GM18499 (cell line): ENCODE measurements around the gene ARHGAP10.

Experiments used
- ATAC-seq: cut with Tn5 transposase; IDR thresholded peaks from one replicate; pipeline ENCODE4 v1.9.1; 2021; ENCODE audit warnings: moderate number of reproducible peaks; ENCODE audit not compliant: insufficient read depth, unreplicated experiment

Gene ARHGAP10

DNA sequence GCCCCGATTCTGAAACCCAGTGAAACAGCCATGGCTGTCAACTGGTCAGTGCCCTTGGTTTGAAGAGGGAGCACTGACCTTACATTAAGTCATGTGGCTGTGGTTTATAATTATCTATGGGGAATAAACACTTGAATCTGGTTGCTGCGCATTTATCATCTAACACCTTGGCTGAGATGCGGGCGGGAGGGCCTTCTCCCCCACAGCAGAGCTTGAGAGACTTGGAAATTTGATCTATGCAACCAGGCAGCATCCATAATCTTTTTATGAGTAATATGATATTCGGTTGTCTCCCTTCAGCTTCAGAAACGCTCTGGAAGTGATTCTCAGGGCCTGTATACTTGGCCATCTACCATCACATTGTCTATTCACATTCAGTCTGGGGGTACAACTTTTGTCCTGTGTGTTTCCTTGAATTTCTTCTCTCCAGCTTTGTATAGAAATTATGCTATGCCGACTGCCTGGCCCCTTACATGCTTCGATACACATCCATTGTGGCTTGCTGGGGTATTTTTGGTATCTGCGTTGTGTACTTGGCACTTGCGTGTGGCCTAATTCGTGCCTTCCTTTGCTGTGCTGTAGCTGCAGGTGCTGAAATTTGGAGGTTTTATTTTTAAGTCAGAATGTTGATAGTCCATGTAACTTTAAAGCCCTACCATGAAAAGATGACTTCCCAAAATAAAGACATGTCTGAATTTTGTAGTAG lies 321.6 kb downstream of the ARHGAP10 start:
- ATAC-seq = no peak

DNA sequence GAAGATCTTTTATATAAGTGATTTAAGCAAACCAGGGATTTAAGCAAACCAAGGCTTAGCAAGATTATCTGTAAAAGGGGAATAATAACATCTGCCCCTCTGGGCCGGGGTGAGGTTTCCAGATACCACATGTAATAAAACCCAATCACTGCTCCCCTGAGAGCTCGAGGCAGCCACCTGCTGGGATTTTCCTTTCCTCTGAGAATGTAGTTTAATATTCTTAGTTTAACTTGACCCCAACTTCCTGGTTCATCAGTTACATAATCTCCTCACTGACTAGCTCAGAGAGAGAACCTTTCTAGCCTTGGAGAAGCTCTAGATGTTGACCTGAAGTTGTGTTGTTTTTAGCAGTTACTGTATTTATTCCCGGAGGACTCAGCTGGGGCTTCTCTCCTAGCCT lies 322.4 kb downstream of the ARHGAP10 start:
- ATAC-seq = no peak

DNA sequence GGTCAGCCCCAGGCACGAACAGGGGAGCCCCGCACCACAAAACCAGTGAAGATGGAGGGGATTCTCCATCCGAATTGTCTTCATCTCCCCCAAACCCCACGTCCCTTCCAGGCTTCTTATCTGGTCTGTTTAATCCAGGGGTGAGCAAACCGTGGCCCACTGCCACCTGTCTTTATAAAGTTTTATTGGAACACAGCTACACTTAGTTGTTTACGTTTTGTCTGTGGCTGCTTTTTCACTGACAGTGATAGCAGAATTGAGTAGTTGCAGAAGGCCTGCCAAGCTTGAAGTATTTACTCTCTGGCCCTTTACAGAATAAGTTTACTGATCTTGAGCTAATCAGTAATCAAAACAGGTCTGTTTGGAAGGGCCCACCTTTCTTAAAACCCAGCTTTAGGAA lies 324.0 kb downstream of the ARHGAP10 start:
- ATAC-seq = no peak

DNA sequence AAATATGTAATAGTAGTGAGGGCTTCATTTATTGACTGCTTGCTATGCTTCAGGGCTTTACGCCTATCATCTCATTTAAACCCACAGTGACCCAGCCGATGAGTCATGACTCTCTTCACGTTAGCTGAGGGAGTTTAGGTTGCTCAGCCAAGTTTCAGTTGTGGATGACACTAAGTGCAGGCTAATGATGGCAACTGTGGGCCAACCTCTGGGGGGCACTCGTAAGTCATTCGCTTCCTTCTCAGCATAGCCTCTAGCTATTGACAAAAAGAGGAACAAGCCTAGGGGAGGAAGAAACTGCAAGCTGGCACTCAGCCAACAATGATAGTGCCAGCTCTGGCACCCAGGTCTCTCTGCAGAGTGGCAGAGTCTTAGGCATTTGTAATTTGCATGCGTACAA lies 325.0 kb downstream of the ARHGAP10 start:
- ATAC-seq = peak; percentile 92

DNA sequence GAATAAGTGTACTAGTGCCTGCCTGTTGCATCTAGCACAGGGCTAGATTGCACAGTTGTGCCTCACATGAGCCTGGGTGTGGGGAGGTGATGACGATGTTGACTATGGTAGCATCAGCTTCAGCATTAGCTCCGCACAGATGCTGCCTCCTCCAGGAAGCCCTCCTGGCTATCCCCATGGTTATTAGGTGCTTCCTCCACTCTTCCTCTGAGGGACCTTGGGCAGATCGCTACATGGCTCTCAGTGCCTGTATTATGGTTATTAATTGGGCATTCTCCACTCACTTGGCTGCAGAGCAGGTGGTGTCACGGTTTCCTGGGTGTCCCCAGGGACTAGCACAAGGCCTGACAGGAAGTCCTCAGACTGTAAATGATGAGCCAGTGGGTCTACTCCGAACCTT lies 325.6 kb downstream of the ARHGAP10 start:
- peak; percentile 28 for ATAC-seq

DNA sequence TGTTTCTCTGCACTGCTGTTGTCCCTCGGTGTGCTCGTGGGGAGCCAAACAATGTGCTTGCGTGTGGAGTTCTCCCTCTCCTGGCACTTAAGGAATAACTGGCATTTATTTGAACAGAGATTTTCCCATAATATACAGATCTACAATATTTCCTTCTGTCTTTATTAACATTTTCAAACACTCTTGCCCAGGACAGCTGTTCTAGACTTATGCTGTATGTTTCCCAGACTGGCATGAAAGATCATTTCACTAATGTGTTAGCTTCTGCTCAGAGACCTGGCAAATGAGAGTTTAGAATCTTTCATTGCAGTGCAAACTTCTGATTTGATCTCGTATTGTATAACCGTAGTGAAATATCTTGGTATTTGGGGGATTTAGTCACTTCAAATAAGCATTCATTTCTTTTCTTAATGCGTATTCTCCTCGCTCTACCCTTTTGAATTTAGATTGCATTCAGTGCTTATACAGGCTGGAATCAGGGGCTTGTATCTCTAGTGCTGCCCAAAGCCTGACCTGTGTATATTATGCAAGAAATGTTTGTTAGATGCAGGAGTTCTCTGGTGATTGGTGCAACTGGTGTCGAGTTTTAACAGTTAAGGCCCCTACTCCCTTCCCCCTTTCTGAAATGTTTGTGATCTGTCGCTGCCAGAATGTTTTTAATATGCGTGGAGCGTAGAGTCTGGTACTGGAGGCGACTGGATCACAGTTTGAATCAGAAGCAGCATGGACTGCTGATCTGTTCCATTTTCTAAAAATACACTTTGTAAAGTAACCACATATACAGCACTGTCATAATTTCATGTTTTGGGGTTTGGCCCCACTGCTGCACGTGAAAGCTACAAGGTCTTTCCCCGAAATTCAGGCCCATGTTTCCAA lies 326.3 kb downstream of the ARHGAP10 start:
- ATAC-seq = no peak

DNA sequence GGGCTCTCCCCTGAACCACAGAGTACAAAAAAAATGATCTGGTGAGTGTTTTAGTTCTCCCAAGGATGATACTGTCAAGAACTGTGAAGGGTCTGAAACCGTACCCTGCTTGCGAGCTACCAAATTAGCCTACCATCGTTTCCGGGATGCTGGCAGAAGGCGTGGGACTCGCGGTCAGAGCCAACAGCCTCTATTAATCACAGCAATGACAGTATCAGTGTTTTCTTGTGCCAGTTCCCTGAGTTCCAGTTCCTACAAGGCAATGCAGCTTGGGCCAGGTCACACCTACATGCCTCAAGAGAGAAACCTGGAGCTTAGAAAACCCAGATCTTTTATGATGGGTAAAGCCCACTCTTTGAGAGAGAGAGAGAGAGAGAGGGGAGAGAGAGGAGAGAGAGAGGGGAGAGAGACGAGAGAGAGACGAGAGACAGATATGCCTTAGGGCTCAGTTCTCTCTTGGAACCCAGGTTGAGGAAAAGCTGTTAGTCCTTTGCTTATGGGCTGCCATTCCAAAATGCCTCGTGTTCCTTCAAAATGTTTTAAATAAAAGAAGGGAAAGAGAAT lies 327.8 kb downstream of the ARHGAP10 start:
- no peak for ATAC-seq

DNA sequence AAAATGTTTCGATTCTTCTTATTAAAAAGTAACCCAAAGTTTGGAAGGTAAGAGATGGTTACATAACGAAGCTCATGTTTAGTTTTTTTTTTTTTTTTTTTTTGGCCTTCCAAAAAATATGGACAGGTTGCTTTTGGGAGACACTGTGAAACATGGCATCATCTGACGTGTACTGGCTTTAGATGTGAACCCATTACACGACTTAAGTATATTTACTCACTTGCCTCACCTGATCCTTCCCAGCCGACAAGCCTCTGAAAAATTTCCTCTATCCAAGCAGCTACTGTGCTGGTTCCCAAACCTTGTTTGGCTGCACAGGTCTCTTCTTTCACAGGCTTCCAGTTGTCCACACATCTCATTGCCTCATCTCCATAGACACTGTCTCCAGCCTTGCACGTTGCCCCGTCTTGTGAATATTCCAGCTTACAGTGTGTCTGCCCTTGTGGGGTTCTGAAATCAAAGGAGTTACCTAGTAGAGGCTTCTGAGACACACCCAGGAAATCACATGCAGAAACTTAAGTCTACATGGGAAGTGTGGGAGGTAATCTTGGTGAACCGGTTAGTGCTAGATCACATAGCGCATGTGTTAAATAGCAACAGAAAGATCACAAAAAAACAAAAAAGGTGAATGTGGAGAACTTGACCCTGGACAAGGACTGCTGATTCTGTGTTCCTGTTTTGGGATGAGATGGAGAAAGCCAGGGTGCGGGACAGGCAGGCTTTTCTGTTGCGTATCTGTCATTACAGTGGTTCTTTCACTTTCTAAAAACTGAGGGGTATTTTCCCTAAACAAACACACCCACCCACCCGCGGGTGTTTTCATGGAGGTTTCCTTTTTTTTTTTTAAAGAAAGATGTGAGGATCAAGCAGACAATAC lies 328.6 kb downstream of the ARHGAP10 start:
- no peak for ATAC-seq

DNA sequence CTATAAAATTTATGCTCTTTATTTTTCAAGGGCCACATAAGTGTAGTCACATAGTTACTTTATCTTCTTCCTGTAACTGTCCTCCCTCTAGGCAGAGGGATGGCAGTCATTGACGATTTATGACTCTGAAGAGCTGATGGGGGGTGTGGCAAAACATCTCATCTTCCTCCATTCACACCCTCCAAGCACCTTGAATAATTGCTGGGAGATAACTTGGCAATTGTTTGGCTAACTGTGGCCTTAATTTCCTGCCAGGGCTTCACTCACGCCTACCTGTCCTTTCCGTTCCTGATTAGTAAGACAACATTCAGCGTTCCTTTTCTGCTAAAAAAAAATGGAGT lies 329.2 kb downstream of the ARHGAP10 start:
- ATAC-seq = no peak

DNA sequence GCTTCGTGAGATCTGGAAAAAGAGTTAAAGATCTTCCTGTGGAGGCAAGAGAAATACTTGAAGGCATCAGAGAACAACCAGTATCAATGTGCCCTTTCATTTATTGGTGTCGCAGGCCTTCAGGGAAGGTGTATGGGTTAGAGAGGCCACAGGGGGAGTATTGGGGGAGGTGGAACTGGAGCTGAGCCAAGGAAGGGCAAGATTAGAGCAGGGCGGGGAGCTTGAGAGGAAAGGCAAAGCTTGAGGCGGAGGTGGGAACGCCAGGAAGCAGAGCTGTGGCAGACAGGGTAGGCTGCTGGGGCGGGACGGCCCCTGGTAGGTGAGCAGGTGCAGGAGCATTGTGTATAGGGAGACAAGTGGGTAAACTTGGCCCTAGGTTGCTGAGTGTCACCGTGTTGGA lies 329.9 kb downstream of the ARHGAP10 start:
- ATAC-seq = no peak

DNA sequence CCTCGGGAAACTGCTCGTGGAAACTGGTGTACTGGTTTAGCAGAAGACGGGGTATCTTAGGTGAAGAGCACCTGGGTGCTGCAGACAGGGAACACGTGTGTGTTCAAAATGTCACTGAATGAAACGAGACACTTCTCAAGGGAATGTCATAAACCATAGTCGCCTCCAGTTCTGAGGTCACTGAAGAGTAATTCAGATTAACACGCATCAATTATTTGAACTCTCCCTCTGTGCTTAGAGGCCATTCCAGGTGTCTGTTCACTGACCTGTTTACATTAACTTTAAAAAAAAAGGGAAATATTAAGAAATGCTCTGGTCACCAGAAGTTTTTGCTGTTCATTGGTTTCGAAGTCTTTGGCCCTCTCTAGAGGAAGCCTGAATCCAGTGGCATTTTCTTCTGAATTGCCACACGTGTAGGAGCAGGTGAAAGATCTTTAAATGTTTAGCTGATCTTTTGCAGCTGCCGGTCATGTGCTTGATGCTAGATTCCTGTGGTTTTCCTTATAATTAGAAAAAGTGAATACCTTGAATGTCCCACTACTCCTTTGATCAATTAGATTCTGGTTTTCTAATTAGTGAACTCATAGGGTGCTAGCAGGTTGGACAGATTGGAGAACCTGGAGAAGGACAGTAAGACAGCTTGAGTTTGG lies 330.5 kb downstream of the ARHGAP10 start:
- no peak for ATAC-seq

DNA sequence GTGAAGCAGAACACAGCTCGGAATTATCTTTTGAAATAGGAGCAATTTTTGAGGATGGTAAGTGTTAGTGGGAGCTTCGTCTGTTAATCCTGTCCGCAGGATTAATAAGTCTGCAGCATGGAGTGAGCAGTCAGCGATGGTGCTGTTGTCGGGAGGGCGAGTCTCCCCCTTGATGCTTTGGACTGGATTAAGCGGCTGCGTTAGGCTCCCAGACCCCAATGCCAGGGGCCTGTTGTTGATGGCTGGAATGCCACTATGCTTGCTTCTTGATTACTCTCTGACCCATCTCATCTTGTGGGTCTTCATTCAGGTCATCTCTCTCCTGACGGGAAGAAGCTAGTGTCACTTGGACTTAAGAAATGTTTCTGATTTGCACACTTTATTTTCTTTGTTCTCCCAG lies 332.6 kb downstream of the ARHGAP10 start:
- no peak for ATAC-seq

DNA sequence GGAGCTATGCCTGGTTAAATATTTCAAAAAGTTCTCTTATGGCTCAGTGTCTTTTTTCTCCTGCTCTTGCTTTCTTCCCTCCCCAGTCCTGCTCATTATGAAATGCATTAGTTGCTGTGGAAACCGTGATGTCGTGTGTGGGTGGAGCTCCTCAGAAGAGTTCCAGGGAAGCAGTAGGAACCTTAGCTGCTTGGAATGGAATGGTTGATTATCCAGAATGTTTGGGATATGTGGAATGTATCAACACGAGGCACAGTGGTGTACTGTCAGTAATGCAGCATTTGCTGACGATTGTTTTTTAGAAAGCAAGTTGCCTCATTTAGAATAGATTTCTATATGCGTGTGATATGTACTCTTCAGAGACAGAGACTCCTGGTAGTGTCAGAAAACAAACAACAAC lies 333.2 kb downstream of the ARHGAP10 start:
- no peak for ATAC-seq

DNA sequence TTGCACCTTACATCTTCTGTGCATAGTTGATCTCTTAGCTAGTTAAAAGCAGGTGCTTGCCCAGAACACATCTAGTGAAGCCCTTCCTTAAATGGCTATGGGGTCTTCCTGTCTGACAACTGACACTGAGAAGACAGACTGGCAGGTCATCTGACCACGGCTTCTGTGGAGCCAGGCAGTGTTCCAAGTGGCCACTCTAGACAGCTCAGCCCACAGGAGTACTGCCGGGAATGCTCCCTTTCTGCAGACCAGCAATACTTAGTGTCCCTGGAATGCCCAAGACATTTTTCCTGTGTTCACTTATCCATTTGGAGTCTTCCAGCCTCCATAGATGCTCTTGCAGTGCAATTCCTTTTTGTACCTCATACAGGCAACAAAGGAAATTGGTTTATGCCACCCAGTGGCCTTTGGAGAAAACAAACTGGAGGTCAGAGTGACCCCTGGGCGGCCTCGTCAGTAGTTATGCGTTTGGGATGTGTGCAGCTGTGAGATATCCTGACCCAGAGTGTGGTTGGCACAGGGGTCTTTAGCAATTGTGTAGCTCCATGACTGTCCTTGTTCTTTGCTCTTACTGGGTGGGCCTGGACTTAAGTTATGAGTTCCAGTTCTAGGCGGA lies 335.5 kb downstream of the ARHGAP10 start:
- no peak for ATAC-seq

DNA sequence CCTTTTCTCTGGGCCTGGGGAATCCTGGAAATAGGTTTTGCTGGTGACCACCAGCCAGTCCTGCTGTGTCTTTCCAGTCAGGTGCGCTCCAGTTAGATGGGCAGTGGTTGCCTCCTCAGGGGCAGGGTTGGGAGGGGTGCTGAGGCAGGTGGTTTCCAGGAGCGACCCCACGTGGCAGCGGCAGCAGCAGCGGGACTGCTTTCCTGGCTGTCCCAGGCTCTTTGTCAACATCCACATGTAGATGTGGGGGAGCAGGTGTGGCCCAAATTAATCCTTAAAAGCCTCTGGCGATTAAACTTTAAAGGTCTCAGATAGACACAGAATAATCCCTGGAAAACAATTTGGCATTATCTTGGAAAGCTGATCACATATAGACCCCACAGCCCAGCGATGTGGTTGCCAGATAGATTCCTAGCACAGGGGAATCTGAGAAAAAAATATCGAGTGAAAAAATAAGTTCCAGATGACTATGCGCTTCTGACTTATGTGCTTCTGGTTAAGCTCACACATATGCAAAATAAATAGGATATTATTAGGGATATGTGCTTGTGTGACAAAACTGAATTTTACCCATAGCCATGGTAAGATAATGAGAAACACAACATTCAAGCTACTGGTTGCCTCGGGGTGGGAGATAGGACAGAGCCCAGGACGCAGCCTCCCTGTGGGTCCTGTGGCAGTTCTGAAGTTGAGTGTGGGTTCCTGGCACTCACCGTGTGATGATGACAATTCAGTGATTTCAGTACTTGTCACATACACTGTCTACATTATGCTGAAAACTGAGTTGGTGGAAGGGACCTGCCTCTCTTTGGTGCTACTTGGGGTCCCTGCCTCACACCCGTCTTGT lies 336.4 kb downstream of the ARHGAP10 start:
- ATAC-seq = no peak

DNA sequence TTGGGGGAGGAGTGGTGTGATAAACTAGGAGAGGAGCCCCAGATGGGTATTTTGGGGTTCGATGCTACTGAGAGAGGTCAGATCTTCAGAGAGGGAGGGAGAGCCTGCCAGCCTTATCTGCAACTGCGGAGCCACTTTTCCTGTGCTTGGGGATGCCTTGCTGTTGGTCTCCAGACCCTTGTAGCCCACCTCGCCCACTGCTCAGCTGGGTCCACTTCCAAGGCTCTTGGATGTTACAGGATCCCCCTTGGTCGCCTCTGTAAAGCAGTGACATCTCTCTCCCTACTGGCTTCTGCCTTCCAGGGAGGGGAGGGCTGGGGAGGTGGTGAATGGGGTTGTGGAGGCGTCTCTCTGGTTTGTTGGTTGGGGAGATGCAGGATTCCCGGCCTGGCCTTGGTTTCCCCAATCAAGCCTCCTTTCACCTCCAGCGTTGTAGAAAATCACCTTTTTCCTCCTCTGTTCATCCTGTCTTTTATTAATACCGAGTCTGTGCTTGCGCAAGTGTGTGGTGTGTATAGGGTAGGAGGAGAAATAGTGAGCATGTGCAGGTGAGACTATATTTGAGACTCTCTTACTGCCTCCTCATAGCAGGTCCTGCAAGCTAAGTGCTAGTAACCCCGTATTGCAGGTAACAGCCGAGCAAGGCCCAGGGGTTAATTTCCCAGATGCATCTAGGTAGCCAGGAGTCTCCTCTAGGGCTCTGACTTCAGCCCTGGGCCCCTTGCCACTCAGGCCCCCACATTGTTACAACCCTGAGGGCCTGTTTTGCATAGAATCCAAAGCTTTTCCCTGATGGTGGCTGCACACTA lies 337.4 kb downstream of the ARHGAP10 start:
- ATAC-seq = no peak

DNA sequence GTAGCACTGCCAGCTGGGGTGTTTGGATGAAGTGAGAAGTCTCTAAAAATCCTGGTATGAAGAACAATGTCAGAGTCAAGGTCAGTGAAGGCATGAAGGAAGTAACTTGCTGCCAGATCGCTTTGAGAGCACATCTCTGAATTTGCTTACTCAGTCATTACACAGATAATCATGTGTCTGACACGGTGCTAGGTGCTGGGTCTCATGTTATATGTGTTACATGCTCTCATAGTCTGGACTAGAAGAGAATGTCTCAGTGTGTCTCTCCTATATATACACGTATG lies 337.9 kb downstream of the ARHGAP10 start:
- ATAC-seq = no peak

DNA sequence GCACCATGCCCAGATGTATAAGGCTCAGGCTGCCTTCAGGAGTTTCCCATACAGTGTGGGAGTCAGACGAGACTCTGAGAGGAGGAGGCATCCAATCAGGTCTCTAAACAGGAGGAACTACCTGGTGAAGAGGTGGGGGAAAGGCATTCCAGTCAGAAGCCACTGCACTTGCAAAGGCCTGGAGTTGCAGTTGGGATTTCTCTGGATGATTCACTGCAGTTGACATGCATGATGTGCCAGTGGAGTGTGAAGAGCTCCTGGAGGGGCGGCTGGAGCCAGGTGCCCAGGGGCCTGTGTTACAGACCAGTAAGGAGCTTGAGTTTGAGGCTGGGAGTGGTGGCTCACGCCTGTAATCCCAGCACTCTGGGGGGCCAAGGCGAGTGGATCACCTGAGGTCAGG lies 339.1 kb downstream of the ARHGAP10 start:
- no peak for ATAC-seq
